IPS-18a (cell line): ENCODE measurements around the gene CENPW.

Experiments used
- H3K27ac ChIP-seq: one replicate; pipeline ENCODE4 v1.5.1; 2013; ENCODE audit warnings: low read length
- H3K27me3 ChIP-seq: one replicate; pipeline ENCODE4 v1.6.1; 2013; ENCODE audit warnings: mild to moderate bottlenecking, low read length; ENCODE audit not compliant: control insufficient read depth, insufficient read depth
- H3K36me3 ChIP-seq: one replicate; pipeline ENCODE4 v1.6.1; 2013; ENCODE audit warnings: low read depth, low read length; ENCODE audit not compliant: control insufficient read depth
- H3K4me1 ChIP-seq: one replicate; pipeline ENCODE4 v1.6.1; 2013; ENCODE audit warnings: low read depth, low read length; ENCODE audit not compliant: control insufficient read depth
- H3K4me3 ChIP-seq: one replicate; pipeline ENCODE4 v1.5.1; 2013; ENCODE audit warnings: low read length
- H3K9ac ChIP-seq: one replicate; pipeline ENCODE4 v1.6.1; 2013; ENCODE audit warnings: mild to moderate bottlenecking, low read length, moderate library complexity
- H3K9me3 ChIP-seq: one replicate; pipeline ENCODE4 v1.6.1; 2013; ENCODE audit warnings: low read depth, low read length; ENCODE audit not compliant: control insufficient read depth

Gene CENPW

GRCh38 chr6:126374372-126374771, 34.5 kb downstream of the CENPW start:
- Histone ChIP-seq H3K27me3 (no peaks in the 10 kb centered on the region), H3K27ac (no peak overlapping the region), H3K36me3 (no peaks in the 10 kb centered on the region), H3K4me3 (no peak overlapping the region), H3K9me3 (no peaks in the 10 kb centered on the region), H3K4me1 (peaks cover 5% of the 10 kb centered on the region), H3K9ac (no peak overlapping the region)

GRCh38 chr6:126376682-126377081, 36.8 kb downstream of the CENPW start:
- Histone ChIP-seq H3K4me3 (no peak overlapping the region), H3K4me1 (peaks cover 5% of the 10 kb centered on the region), H3K36me3 (no peaks in the 10 kb centered on the region), H3K9me3 (no peaks in the 10 kb centered on the region), H3K27ac (no peak overlapping the region), H3K9ac (no peak overlapping the region), H3K27me3 (no peaks in the 10 kb centered on the region)

- Histone ChIP-seq H3K9me3 (no peaks in the 10 kb centered on the region), H3K36me3 (no peaks in the 10 kb centered on the region), H3K27me3 (no peaks in the 10 kb centered on the region), H3K4me1 (peaks cover 5% of the 10 kb centered on the region), H3K27ac (no peak overlapping the region), H3K9ac (no peak overlapping the region), H3K4me3 (no peak overlapping the region)
These were observed 37.8 kb downstream of the CENPW start for GRCh38 chr6:126377594-126378153.

GRCh38 chr6:126380072-126380583, 40.2 kb downstream of the CENPW start:
- Histone ChIP-seq H3K4me3 (no peak overlapping the region), H3K9ac (no peak overlapping the region), H3K36me3 (no peaks in the 10 kb centered on the region), H3K27ac (no peak overlapping the region), H3K4me1 (peaks cover 5% of the 10 kb centered on the region), H3K27me3 (no peaks in the 10 kb centered on the region), H3K9me3 (peaks cover 5% of the 10 kb centered on the region)

- Histone ChIP-seq H3K9ac (no peak overlapping the region), H3K9me3 (peaks cover 5% of the 10 kb centered on the region), H3K4me3 (no peak overlapping the region), H3K4me1 (peaks cover 2% of the 10 kb centered on the region), H3K27ac (no peak overlapping the region), H3K36me3 (no peaks in the 10 kb centered on the region), H3K27me3 (no peaks in the 10 kb centered on the region)
These were observed 41.6 kb downstream of the CENPW start for GRCh38 chr6:126381498-126381897.

GRCh38 chr6:126383203-126383602, 43.3 kb downstream of the CENPW start:
- no peaks in the 10 kb centered on the region for H3K36me3 ChIP-seq
- H3K9ac ChIP-seq = no peak overlapping the region
- no peaks in the 10 kb centered on the region for H3K4me1 ChIP-seq
- H3K4me3 ChIP-seq = no peak overlapping the region
- no peaks in the 10 kb centered on the region for H3K27me3 ChIP-seq
- H3K27ac ChIP-seq = no peak overlapping the region
- peaks cover 5% of the 10 kb centered on the region for H3K9me3 ChIP-seq

GRCh38 chr6:126385536-126385935, 45.6 kb downstream of the CENPW start:
- Histone ChIP-seq H3K9me3 (peaks cover 5% of the 10 kb centered on the region), H3K4me3 (no peak overlapping the region), H3K27me3 (no peaks in the 10 kb centered on the region), H3K9ac (no peak overlapping the region), H3K36me3 (no peaks in the 10 kb centered on the region), H3K27ac (no peak overlapping the region), H3K4me1 (no peaks in the 10 kb centered on the region)

- Histone ChIP-seq H3K4me1 (no peaks in the 10 kb centered on the region), H3K4me3 (no peak overlapping the region), H3K9me3 (peaks cover under 1% of the 10 kb centered on the region), H3K27ac (no peak overlapping the region), H3K36me3 (no peaks in the 10 kb centered on the region), H3K9ac (no peak overlapping the region), H3K27me3 (no peaks in the 10 kb centered on the region)
These were observed 48.2 kb downstream of the CENPW start for GRCh38 chr6:126388104-126388598.

GRCh38 chr6:126396131-126396530, 56.2 kb downstream of the CENPW start:
- Histone ChIP-seq H3K9me3 (no peaks in the 10 kb centered on the region), H3K36me3 (no peaks in the 10 kb centered on the region), H3K27ac (no peak overlapping the region), H3K27me3 (no peaks in the 10 kb centered on the region), H3K4me1 (no peaks in the 10 kb centered on the region), H3K4me3 (no peak overlapping the region), H3K9ac (no peak overlapping the region)
